Large intestine (tissue), 3 donors: ENCODE data around the gene NETO1. TPM values are rescaled to one million over a fixed set of nuclear protein-coding genes. Genes with fewer than 3 reads are reported as not detected.

Experiments used
- DNase-seq, 2 donors: peaks; one replicate each; pipeline versions ENCODE4 v3.0.0 to v3.0.0-alpha.2; 2013
- H3K27ac ChIP-seq: one replicate; pipeline ENCODE4 v1.5.1; 2013; ENCODE audit warnings: low read length
- H3K27me3 ChIP-seq: 2 replicates; pipeline ENCODE4 v1.6.1; 2013; ENCODE audit warnings: low read length; ENCODE audit not compliant: control insufficient read depth, insufficient read depth
- H3K36me3 ChIP-seq: 2 replicates; pipeline ENCODE4 v1.6.1; 2013; ENCODE audit warnings: low read length; ENCODE audit not compliant: control insufficient read depth, insufficient read depth
- H3K4me1 ChIP-seq: one replicate; pipeline ENCODE4 v1.6.1; 2013; ENCODE audit warnings: low read length; ENCODE audit not compliant: control insufficient read depth, insufficient read depth
- H3K4me3 ChIP-seq: one replicate; pipeline ENCODE4 v1.5.1; 2013; ENCODE audit warnings: low read length
- H3K9me3 ChIP-seq: one replicate; pipeline ENCODE4 v1.6.1; 2013; ENCODE audit warnings: mild to moderate bottlenecking, low read depth, low read length, moderate library complexity; ENCODE audit not compliant: control insufficient read depth
- WGBS: methylation state at CpG from one replicate; pipeline ENCODE4 v1.1.5; 2013; ENCODE audit warnings: low lambda C conversion rate; ENCODE audit not compliant: insufficient coverage; 5-methylcytosine and 5-hydroxymethylcytosine counted together
- polyA plus RNA-seq: library from polyadenylated mRNA; unstranded; fragments of 120-200 nt; gene quantifications from one replicate; pipeline ENCODE4 v1.2.1, GENCODE V29; 2013

Gene NETO1
- polyA plus RNA-seq, 1 donor: 0.03 TPM

GRCh38 chr18:72846736-72847533 is 20.9 kb downstream of the NETO1 start:
- no peaks in the 10 kb centered on the region for H3K36me3 ChIP-seq
- H3K27me3 ChIP-seq: no peaks in the 10 kb centered on the region
- no peaks in the 10 kb centered on the region for H3K9me3 ChIP-seq
- WGBS: no CpG with 5 or more reads among the region's 7 CpGs
- H3K27ac ChIP-seq: no peak overlapping the region
- H3K4me3 ChIP-seq: no peak overlapping the region
- no peak for DNase-seq
- no peaks in the 10 kb centered on the region for H3K4me1 ChIP-seq

- no peaks in the 10 kb centered on the region for H3K9me3 ChIP-seq
- no peak for DNase-seq
- no peaks in the 10 kb centered on the region for H3K27me3 ChIP-seq
- H3K4me1 ChIP-seq: no peaks in the 10 kb centered on the region
- H3K36me3 ChIP-seq: no peaks in the 10 kb centered on the region
- H3K4me3 ChIP-seq: no peak overlapping the region
- WGBS: 77% methylated on average over 6 of the region's 8 CpGs
- no peak overlapping the region for H3K27ac ChIP-seq
Measured at GRCh38 chr18:72843743-72844142, 24.0 kb downstream of the NETO1 start.

- no peak for DNase-seq
- Histone ChIP-seq H3K4me1 (no peaks in the 10 kb centered on the region), H3K27ac (no peak overlapping the region), H3K27me3 (no peaks in the 10 kb centered on the region), H3K4me3 (no peak overlapping the region), H3K9me3 (no peaks in the 10 kb centered on the region), H3K36me3 (no peaks in the 10 kb centered on the region)
- 50% methylated on average over 1 of the region's 4 CpGs for WGBS
Measured at GRCh38 chr18:72840109-72840508, 27.7 kb downstream of the NETO1 start.

- no peaks in the 10 kb centered on the region for H3K4me1 ChIP-seq
- no peak overlapping the region for H3K27ac ChIP-seq
- H3K27me3 ChIP-seq: no peaks in the 10 kb centered on the region
- H3K9me3 ChIP-seq: no peaks in the 10 kb centered on the region
- no peak for DNase-seq
- 69% methylated on average over 2 of the region's 3 CpGs for WGBS
- H3K4me3 ChIP-seq: no peak overlapping the region
- H3K36me3 ChIP-seq: no peaks in the 10 kb centered on the region
Measured at GRCh38 chr18:72834731-72835130, 33.1 kb downstream of the NETO1 start.

- no CpG with 5 or more reads among the region's 7 CpGs for WGBS
- H3K4me3 ChIP-seq: no peak overlapping the region
- no peaks in the 10 kb centered on the region for H3K27me3 ChIP-seq
- no peaks in the 10 kb centered on the region for H3K9me3 ChIP-seq
- no peaks in the 10 kb centered on the region for H3K36me3 ChIP-seq
- no peaks in the 10 kb centered on the region for H3K4me1 ChIP-seq
- no peak for DNase-seq
- no peak overlapping the region for H3K27ac ChIP-seq
Measured at GRCh38 chr18:72833471-72833870, 34.3 kb downstream of the NETO1 start.

- H3K4me1 ChIP-seq: no peaks in the 10 kb centered on the region
- H3K4me3 ChIP-seq: no peak overlapping the region
- no peaks in the 10 kb centered on the region for H3K27me3 ChIP-seq
- no peaks in the 10 kb centered on the region for H3K9me3 ChIP-seq
- no peaks in the 10 kb centered on the region for H3K36me3 ChIP-seq
- no peak overlapping the region for H3K27ac ChIP-seq
- no peak for DNase-seq
- WGBS: 40% methylated on average over 1 of the region's 10 CpGs
Measured at GRCh38 chr18:72830109-72830508, 37.7 kb downstream of the NETO1 start.

- WGBS: 71% methylated on average over 1 of the region's 2 CpGs
- Histone ChIP-seq H3K9me3 (no peaks in the 10 kb centered on the region), H3K27ac (no peak overlapping the region), H3K27me3 (no peaks in the 10 kb centered on the region), H3K4me1 (no peaks in the 10 kb centered on the region), H3K36me3 (no peaks in the 10 kb centered on the region), H3K4me3 (no peak overlapping the region)
- DNase-seq: no peak
Measured at GRCh38 chr18:72828601-72829000, 39.2 kb downstream of the NETO1 start.

- no peaks in the 10 kb centered on the region for H3K36me3 ChIP-seq
- no CpG with 5 or more reads among the region's 9 CpGs for WGBS
- no peaks in the 10 kb centered on the region for H3K9me3 ChIP-seq
- DNase-seq: no peak
- H3K4me3 ChIP-seq: no peak overlapping the region
- no peaks in the 10 kb centered on the region for H3K27me3 ChIP-seq
- H3K27ac ChIP-seq: no peak overlapping the region
- H3K4me1 ChIP-seq: no peaks in the 10 kb centered on the region
Measured at GRCh38 chr18:72826736-72827135, 41.1 kb downstream of the NETO1 start.

GRCh38 chr18:72823345-72823744 is 44.4 kb downstream of the NETO1 start:
- DNase-seq: no peak
- Histone ChIP-seq H3K36me3 (no peaks in the 10 kb centered on the region), H3K27ac (no peak overlapping the region), H3K9me3 (no peaks in the 10 kb centered on the region), H3K4me1 (no peaks in the 10 kb centered on the region), H3K4me3 (no peak overlapping the region), H3K27me3 (no peaks in the 10 kb centered on the region)
- WGBS: 58% methylated on average over 2 of the region's 8 CpGs

GRCh38 chr18:72822202-72822601 is 45.6 kb downstream of the NETO1 start:
- 92% methylated on average over 2 of the region's 13 CpGs for WGBS

GRCh38 chr18:72820571-72820970 is 47.2 kb downstream of the NETO1 start:
- H3K27me3 ChIP-seq: no peaks in the 10 kb centered on the region
- no peak overlapping the region for H3K27ac ChIP-seq
- H3K9me3 ChIP-seq: no peaks in the 10 kb centered on the region
- no peaks in the 10 kb centered on the region for H3K36me3 ChIP-seq
- no peak overlapping the region for H3K4me3 ChIP-seq
- H3K4me1 ChIP-seq: no peaks in the 10 kb centered on the region
- no peak for DNase-seq
- no CpG with 5 or more reads among the region's 7 CpGs for WGBS

More at GRCh38 chr18:72822202-72822601, 45.6 kb downstream of the NETO1 start:
- no peaks in the 10 kb centered on the region for H3K36me3 ChIP-seq
- no peaks in the 10 kb centered on the region for H3K27me3 ChIP-seq
- H3K4me1 ChIP-seq: no peaks in the 10 kb centered on the region
- no peak overlapping the region for H3K27ac ChIP-seq
- no peak for DNase-seq
- H3K4me3 ChIP-seq: no peak overlapping the region
- no peaks in the 10 kb centered on the region for H3K9me3 ChIP-seq
